Femur (tissue), 1 donor: ENCODE measurements around the gene ZC3H12A.
A peak's percentile ranks its signal among the peaks of the same experiment; 100 is the strongest.
"Not testable (repeated sequence)": the region's sequence is repeated elsewhere in the genome, so short reads cannot be mapped to it uniquely, and the experiment has no call there.

Experiments used
- DNase-seq: peaks from one replicate; pipeline ENCODE4 v3.0.0-alpha.2; 2017

The ZC3H12A gene

DNA sequence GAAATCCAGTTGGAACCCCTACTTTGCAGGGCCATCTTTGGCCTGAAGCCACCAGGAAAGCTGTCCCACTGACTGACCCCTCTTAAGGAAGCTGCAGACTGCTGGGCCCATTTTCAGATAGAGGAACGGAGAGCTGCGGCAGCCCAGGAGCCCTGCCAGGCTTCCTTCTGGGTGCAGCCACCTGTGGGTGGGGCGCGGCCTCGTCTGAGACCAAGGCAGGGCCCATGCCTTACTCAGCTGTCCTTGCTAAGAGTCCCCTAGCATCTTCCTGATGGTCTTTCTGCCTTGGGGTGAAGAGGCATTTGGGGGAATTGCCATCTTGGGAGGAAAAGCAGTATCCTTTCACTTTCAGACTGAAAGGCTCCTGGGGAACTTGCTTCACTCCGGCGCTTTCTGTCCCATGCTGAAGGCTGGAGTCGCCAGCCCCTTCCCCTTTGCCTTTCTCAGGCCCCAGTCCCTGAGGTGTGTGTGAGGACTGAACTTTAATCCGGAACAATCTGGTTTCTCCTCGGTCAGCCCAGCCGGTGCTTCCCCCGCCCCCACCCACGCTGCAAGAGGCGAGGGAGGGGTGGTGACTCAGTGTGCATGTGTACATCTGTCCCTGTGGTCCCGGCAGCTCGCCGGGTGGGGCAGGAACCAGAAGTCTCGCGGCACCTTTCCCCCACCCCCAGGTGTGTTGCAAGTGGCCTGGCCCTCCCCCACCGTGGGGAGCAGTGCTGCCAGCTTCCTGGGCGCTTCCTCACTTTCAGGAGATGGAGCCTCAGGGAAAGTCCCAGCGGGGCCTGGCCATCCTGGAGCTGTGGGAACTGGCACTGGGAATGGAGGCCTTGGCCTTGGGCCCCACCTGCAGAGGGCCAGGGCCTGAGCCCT is 5.1 kb downstream of the ZC3H12A start:
- peak; percentile 77 for DNase-seq

DNA sequence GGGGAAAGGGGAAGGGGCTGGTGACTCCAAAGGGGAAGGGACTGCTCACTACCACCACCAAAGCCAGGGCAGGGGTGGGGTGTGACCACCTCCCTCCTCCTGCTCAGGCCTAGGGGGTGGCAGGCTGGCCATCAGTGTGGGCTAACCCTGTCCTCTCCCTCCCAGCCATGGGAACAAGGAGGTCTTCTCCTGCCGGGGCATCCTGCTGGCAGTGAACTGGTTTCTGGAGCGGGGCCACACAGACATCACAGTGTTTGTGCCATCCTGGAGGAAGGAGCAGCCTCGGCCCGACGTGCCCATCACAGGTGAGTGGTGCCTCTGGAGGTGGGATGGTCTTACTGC is 5.7 kb downstream of the ZC3H12A start:
- DNase-seq: no peak

DNA sequence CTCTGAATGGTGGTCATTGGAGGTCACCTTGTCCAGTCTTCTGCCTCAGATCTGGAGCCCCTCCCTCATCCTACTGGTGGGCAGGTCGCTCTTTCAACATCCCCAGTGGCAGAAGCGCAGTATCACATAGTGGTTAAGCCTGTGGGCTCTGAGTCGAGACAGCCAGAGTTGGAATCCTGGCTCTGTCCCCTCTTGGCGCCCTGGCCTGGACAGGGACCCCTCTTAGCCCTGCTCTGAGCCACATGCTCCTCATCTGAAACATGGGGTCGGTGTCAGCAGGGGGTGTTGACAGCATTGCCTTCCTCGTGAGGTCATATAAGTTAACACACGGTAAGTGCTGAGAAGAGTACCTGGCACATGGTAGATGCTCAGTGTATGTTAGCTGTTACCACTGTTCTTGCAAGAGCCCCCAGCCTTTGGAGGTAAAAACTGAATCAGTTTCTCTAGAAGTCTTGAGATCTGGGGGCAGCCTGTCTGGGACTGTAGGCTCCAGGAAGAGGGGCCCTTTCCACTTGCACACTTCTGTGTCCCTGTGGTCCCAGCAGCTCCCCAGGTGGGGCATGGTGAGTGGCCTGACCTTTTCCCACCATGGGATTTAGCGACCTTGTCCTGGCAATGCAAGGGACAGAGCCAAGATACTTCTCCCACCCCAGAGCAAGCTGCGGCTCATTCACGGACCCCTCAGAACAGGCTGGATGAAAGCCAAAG is 6.4 kb downstream of the ZC3H12A start:
- no peak for DNase-seq

DNA sequence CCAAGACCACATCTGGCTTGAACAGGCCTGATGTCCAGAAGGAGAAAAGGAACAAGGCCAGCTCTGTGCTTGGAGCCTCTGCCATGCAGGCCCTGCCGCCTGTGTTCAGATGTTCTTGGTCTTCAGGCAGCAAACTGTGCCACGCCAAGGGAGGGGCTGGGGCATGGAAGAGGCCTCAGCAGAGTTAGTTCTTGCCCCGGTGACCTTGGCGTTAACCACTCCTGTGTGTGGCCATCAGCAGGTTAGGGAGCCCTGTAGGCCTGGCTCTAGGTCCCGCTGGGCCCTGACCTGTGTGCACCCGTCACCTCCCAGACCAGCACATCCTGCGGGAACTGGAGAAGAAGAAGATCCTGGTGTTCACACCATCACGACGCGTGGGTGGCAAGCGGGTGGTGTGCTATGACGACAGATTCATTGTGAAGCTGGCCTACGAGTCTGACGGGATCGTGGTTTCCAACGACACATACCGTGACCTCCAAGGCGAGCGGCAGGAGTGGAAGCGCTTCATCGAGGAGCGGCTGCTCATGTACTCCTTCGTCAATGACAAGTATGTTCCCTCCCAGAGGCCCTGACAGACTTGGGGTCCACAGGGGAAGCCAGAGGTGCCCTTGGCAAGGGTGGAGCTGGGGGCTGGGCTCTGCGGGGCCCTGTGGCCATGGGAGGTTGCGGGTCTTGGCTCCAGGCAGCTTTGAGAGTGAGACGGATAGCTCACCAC is 7.1 kb downstream of the ZC3H12A start:
- DNase-seq: no peak

DNA sequence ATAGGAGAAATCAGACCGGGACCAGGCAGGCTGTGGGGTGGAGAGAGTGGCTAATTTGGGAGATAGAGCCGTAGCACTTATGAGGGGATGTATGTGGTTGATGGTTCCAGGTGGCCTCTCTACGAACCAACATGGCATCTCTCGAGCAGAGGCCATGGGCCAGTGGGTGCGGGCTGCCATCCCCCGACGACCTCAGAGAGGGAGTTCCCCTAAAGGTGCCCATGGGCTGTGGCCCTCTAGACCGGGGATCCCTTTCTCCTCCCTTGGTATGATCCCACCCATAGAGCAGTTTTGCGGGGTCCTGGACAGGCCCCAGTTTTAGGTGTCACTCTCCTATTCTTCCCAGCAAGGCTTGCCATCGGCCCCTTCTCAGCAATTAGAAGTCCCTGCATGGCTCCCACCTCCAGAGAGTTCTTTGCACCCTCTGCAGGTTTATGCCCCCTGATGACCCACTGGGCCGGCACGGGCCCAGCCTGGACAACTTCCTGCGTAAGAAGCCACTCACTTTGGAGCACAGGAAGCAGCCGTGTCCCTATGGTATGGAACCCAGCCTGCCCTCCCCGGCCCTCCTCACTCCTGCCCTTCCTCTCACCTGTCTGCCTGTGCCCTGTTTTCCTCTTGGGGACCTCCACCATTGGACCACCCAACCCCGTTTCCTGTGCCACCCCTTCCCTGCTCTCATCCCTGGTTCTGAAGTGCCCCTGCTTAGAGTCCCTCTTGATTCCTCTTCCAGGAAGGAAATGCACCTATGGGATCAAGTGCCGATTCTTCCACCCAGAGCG is 7.8 kb downstream of the ZC3H12A start:
- no peak for DNase-seq

DNA sequence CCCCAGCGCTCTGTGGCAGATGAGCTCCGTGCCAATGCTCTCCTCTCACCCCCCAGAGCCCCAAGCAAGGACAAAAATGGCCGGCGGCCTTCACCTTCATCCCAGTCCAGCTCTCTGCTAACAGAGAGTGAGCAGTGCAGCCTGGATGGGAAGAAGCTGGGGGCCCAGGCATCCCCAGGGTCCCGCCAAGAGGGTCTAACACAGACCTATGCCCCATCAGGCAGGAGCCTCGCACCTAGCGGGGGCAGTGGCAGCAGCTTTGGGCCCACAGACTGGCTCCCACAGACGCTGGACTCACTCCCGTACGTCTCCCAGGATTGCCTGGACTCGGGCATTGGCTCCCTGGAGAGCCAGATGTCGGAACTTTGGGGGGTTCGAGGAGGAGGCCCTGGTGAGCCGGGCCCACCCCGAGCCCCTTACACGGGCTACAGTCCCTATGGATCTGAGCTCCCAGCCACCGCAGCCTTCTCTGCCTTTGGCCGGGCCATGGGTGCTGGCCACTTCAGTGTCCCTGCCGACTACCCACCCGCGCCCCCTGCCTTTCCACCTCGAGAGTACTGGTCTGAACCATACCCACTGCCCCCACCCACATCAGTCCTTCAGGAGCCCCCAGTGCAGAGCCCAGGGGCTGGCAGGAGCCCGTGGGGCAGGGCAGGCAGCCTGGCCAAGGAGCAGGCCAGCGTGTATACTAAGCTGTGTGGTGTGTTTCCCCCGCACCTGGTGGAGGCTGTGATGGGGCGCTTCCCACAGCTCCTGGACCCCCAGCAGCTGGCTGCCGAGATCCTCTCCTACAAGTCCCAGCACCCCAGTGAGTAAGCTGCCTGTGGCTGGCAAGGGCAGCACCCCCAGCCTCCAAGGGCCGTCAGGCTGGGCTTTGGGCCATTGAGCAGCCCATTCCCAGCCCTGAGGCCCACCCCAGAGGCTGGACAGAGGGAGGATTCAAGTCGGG is 8.7 kb downstream of the ZC3H12A start:
- DNase-seq: no peak

DNA sequence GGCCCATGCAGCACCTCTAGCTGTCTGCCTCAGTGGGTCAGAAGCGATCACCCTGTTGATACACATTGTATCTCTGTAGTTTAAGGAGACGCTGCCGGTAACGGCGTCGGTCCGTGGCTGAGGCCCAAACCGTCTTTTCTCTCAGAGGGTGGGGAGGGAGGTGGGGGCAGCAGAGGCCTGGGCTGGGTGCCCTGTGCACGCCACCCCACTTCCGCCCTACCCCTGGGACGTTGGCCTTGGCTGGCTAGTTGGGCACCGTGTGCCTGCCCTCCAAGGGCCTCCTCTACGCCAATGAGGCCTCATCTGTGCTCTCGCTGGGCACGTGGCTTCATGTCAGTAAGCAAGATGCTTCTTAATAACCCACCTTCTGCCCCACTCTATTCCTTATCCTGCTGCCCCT is 9.4 kb downstream of the ZC3H12A start:
- no peak for DNase-seq

DNA sequence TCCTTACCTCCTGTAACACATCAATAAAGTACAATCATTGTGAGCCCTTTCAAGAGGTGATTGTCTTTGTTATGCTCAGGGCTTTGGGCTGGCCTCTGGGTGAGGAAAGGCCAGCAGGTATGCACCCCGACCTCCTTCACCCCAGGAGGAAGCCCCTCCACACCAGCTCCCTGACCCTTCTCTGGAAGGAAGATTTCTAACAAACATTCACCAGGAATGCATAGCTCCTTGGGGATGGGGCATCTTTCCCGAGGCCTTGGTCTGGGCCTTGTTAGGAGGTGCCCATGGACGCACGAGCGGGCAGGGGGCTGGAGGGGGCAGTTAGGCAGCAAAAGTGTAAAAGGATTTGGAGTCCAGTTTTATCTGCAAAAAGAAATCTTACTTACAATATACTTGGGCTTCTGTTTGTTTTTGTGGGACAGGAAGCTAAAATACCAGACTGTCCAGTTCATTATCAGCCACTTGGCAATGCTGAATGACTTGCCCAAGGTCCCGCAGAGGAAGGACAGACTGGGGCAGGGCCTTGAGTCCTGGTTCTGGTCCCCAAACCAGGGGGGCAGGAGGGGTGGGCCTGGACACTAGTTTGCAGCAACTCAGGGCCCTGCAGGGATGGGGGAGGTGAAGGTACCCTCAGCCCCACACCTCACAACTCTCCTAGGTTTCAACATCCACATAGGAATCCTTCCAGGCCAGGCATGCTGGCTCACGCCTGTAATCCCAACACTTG is 10.1 kb downstream of the ZC3H12A start:
- no peak for DNase-seq

DNA sequence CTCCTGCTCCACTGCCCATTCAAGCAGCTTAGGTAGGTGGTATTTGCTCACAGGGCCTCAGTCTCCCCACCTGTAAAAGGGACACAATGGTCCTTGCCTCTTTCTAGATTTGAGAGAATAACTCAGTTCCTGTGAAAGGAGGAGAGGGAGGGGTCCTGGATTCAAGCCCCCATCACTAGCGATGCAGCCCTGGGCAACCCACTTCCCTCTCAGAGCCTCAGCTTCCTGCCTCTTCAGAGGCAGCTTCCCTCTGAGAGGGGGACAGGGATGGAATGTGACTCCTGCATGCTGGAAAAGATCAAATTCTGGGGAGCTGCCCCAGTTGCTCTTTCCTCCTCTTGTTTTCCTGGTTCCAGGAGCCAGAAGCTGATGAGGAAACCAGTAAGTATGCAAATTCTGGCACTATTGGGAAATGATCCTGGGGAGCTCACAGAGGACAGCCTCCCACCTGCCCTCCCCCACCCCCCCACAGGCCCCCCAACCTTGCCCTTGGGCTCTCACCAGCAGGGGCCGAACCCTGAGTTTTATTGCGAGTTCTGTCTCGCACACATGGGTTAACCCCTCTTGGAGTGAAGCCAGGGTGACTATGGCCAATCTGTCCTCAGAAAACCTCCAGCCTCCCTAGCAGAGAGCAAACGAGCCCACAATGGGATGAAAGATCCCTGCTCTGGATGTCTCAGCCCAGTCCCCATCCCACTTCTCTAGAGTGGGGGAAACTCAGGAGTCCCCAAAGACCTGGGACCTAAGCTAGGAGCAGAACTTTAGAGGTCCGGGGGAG is 11.7 kb downstream of the ZC3H12A start:
- no peak for DNase-seq

DNA sequence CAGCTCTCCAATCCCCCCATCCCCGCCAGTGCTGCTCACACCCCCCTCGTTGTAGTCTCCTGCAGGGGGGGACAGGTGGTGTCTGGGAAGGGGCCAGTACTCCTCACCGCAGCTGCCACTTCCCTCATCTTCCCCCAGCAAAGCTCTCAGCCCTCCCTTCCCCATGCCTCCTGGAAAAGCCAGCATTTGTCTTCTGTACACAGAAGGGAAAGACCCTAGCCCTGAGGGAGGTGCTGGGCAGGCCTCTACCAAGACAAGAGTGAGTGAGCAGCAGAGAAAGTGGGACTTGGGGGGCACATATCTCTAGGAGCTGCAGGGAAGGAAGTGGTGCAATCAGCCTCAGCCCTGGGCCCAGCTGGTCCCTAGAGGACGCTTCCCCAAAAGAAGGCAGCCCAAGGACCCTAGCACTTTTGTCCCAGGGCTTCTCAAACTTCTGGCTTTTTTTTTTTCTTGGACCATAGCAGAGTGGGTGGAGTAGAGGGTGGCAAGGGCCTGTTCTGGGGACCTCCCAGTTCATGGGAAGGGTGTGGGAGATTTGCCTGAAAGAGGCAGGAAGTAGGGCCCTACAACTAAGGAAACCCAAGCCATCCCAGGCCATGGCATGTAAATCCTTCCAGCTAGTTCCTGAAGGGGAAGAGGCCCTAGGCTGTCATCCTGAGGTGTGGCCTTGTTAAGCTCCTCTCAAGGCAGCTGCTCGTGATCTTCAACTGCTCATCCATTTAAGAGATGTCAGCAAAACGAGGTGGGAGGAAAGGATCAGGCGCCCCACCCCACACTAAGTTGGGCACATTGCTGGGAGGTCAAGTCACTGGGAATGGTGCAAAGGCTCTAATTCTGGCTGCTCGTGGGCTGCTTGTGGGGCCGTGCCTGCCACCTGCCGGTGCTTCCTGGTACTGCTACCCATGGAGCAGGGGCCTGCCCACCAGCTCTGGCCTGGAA is 12.6 kb downstream of the ZC3H12A start:
- DNase-seq: peak; percentile 82

DNA sequence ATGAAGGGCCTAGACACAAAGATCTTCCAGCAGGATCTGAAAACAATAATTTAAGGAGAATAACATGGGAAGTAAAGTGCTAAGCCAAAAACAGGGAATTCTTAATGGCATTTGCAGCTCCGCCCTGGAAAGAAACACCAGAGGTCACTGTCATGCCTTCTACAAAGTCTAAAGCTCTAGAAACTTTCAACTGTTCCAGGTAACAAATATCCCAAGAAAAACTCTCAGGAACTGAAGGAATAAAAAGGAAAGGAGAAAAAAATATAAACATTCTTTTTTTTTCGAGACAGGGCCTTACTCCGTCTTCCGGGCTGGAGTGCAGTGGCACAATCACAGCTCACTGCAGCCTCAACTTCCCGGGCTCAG is 13.2 kb downstream of the ZC3H12A start:
- DNase-seq: no peak

DNA sequence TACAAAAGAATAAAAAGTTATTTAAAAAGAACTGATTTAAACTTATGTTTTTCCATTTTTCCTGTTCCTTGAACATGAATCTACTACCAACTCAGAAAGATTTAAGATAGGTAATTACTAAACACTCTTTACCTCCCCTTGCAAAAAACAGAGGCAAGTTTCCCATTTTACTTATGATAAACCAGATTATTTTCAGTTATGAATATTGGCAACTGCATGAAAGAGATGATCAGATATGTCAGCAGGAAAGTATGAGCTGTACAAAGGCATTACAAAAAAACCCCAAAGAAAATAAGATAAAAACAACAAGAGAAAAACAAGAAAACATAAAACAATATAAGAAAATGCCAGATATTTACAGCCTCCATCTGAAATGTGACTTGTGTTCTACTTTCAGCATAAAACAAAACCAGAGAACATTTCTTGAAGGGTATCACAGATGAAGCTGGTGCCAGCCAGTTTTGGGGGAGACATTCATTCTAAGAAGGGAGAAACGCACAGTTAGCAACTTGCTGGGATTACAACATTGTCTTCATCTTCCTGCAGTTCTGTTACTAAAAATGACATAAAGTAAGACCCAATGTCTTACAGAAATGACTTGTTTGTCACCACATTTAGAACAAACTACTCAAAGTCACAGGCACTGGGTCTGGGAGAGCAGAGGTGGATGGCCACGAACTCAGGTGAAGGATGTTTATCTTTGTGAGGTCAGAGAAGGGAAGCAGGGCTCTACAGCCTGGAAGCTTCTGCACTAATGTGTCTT is 19.1 kb downstream of the ZC3H12A start:
- DNase-seq: no peak

DNA sequence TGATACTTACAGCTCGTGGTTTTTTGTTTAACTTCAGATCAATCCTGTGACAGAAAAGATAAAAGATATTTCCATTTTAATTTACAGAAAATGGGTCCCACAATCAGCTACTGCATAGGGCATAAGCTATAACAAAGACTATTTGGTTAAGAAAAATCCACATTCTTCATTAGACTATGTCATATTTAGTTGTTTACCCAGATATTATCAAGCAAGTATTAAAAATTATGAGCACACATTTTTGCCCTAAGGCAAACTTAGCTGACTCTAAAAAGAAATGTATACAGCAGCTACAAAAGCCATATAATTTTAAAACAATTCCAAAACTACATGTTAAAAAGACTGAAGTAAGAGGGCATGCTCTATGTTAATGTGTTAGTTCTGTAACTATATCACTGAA is 21.5 kb downstream of the ZC3H12A start:
- no peak for DNase-seq

DNA sequence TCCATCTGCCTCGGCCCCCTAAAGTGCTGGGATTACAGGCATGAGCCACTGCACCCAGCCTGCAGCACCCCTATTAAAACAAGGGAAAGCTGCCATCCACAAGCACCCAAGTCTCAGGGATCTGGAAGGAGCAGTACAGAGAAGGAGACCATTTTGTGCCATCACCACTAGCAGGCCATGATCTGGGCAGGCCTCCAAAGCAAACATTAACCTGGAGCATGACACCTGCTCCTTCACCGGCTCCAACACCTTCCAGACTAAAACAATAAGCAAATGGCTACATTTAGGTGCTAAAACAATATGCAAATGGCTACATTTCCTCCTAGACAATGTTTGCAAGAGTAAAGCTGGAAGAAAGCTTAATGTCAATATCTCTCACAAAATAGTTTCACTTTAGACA is 23.5 kb downstream of the ZC3H12A start:
- no peak for DNase-seq

DNA sequence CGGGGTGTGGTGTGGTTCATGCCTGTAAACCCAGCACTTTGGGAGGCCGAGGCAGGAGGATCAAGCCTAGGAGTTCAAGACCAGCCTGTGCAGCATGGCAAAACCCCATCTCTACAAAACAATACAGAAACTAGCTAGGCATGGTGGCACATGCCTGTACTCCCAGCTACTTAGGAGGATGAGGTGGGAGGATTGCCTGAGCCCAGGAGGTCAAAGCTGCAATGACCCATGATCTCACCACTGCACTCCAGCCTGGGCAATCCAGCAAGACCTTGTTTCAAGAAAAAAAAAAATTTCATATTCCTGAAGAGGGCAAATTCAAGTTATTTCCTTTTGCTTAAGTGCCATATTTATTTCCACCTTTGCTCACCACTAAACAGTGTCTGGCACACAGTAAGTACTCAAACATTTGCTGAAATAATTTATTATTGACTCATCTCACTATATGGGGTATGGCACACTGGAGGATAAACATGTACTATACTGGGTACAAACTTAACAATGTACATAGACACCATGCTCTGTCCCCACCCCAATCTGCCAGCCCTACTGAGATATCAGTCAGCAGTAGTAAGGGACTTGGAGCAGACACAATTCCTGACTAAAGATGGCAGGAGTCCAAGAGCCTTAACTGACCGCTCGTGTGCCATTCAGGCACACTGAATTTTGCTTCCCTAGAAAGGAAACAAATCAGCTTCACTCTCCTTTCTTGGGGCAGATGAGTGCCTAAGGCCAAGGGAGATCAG is 24.7 kb downstream of the ZC3H12A start:
- DNase-seq: no peak

DNA sequence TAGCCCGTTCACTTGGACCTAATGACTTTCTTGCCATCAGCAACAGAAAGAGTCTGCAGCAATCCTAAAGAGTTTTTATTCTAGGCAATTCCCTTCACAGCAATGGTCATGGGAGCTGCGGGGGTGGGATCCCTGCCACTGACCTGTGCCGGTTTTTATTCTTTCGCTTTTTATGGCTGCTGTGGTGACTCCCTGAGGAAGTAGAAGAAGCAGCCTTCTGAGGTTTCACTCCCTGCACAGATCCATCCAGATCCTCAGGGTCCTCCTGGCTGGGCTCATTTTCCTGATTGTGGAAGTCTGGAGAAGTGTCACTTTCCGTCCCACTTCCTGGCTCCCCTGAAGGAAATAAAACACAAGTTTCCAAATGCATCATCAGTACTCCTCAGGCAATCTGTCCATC is 27.3 kb downstream of the ZC3H12A start:
- no peak for DNase-seq

DNA sequence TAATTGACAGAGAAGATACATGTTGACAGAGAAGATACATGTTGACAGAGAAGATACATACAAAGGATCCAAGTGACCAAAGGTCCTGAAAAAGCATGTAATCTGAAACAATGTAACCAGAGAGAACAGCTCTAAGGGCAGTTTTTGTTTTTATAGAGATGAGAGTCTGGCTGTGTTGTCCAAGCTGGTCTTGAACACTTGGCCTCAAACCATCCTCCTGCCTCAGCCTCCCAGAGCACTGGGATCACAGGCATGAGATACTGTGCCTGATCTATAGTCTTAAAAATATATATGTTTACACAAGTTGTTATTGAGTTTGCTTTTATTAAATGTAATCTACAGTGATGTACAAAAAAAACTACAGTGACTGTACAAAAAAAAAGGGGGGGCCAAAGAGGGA is 27.7 kb downstream of the ZC3H12A start:
- DNase-seq: no peak

DNA sequence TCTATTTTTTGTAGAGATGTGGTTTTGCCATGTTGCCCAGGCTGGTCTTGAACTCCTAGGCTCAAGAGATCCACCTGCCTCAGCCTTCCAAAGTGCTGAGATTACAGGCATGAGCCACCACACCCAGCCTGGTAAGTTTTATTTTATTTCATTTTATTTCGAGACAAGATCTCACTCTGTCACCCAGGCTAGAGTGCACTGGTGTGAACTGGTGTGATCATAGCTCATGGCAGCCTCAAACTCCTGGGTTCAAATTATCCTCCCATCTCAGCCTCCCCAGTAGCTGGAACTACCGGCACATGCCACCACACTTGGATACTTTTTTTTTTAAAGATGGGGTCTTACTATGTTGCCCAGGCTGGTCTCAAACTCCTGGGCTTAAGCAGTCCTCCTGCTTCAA is 28.4 kb downstream of the ZC3H12A start:
- DNase-seq: not testable (repeated sequence)
